GM12865 (cell line): ENCODE data around the gene MEGF10.

Source experiments
- DNase-seq: peaks from one replicate; pipeline ENCODE4 v3.0.0; 2010; ENCODE audit warnings: low read depth
- H3K4me3 ChIP-seq: 2 replicates; pipeline ENCODE4 v1.5.1; 2011; ENCODE audit warnings: mild to moderate bottlenecking, low read depth, low read length, control low read depth
- CTCF ChIP-seq: IDR thresholded peaks from 2 replicates; pipeline ENCODE4 v1.5.1; 2011; ENCODE audit warnings: low read length, control low read depth, low read depth, inconsistent platforms; ENCODE audit not compliant: insufficient read depth; ENCODE audit errors: missing control alignments

Gene MEGF10

DNA sequence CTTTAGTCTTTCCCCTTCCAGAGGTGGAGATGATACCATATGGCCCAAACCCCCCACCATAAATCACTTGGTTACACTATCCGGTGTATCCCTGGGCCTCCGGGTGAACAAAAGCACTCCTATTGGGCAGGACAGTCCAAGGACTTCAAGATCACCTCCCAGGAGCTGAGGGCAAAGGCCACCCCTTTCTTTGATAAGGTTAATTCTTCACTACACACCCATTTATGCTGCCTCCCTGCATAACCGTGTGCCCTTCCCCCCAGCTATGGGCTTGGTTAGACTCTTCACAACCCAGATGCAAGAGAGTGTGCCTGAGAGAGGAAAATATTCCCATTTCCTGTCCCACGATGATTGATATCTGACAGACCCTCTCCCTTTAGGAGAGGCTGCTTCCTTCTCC, 162.0 kb downstream of the MEGF10 start:
- TF ChIP-seq CTCF = no peak
- DNase-seq = no peak
- H3K4me3 ChIP-seq = no peak overlapping the region

- TF ChIP-seq CTCF = no peak
- no peak overlapping the region for H3K4me3 ChIP-seq
- no peak for DNase-seq
These were observed 180.6 kb downstream of the MEGF10 start for GRCh38 chr5:127471211-127471610.

GRCh38 chr5:127472700-127473099, 182.1 kb downstream of the MEGF10 start:
- TF ChIP-seq CTCF = no peak
- DNase-seq = no peak
- no peak overlapping the region for H3K4me3 ChIP-seq

- no peak for TF ChIP-seq CTCF
- no peak for DNase-seq
- H3K4me3 ChIP-seq = no peak overlapping the region
These were observed 195.9 kb downstream of the MEGF10 start for GRCh38 chr5:127486471-127486870.

GRCh38 chr5:127492854-127493738, 202.5 kb downstream of the MEGF10 start:
- H3K4me3 ChIP-seq = no peak overlapping the region
- peak; percentile 18 for DNase-seq
- TF ChIP-seq CTCF = peak; percentile 63

- TF ChIP-seq CTCF = no peak
- H3K4me3 ChIP-seq = no peak overlapping the region
- DNase-seq = no peak
These were observed 208.0 kb downstream of the MEGF10 start for GRCh38 chr5:127498548-127498947.

DNA sequence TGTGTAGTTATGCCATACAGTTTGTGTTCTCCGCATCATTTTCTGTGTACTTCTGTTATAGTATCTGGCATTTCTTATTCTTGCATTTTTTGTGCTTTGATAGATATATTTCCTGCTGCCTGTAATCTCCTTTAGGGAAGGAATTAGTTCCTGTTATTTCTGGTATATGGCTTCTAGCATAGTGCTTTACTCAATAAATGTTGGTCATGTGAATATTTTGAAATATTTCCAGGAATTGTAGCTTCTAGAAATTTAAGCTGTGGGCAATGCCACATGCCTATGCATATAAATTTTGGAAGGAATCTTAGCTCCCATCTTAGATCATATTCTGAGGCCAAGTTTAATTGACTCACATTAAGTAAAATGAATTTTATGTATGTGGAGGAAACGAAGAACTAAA, 215.3 kb downstream of the MEGF10 start:
- TF ChIP-seq CTCF = no peak
- no peak for DNase-seq
- H3K4me3 ChIP-seq = no peak overlapping the region
